ENCODE data around the gene CHID1.

GRCh38 chr11:833114-833791, 77.4 kb downstream of the CHID1 start:
- TF ChIP-seq RFX5 (IDR thresholded peaks at IDR 0.05; ENCODE audit: borderline replicate concordance, low read depth, low read length): no peak
- no peak for TF ChIP-seq CTCF (IDR thresholded peaks at IDR 0.05; ENCODE audit: control extremely low read depth in 1 of 3, insufficient read depth in 1 of 3, low read depth in 1 of 3, low read length in 3 of 3)
- no peak for TF ChIP-seq EZH2 (IDR thresholded peaks at IDR 0.05; ENCODE audit: low read depth, low read length, severe bottlenecking)
